ENCODE results near the gene GRK1. TPM values are rescaled to one million over a fixed set of nuclear protein-coding genes. Genes with fewer than 3 reads are reported as not detected.

Gene GRK1
- total RNA-seq, 1 donor from 2014 or later = 0.06 TPM

GRCh38 chr13:113732176-113732960, 65.3 kb downstream of the GRK1 start:
- no peak for DNase-seq (ENCODE audit: low read depth)
- no peak overlapping the region for H3K4me3 ChIP-seq (ENCODE audit: low read depth, low read length)
- no peak for TF ChIP-seq CTCF (conservative IDR thresholded peaks at IDR 0.05; ENCODE audit: low read depth, low read length)

- TF ChIP-seq CTCF (conservative IDR thresholded peaks at IDR 0.05; ENCODE audit: low read depth, low read length) = no peak
- H3K4me3 ChIP-seq (ENCODE audit: low read depth, low read length) = no peak overlapping the region
- no peak for DNase-seq (ENCODE audit: low read depth)
These were observed 66.2 kb downstream of the GRK1 start for GRCh38 chr13:113732961-113733950.

GRCh38 chr13:113734099-113734825, 67.2 kb downstream of the GRK1 start:
- no peak for TF ChIP-seq CTCF (conservative IDR thresholded peaks at IDR 0.05; ENCODE audit: low read depth, low read length)
- no peak for DNase-seq (ENCODE audit: low read depth)
- no peak overlapping the region for H3K4me3 ChIP-seq (ENCODE audit: low read depth, low read length)

- no peak for TF ChIP-seq CTCF (conservative IDR thresholded peaks at IDR 0.05; ENCODE audit: low read depth, low read length)
- no peak for DNase-seq (ENCODE audit: low read depth)
- no peak overlapping the region for H3K4me3 ChIP-seq (ENCODE audit: low read depth, low read length)
These were observed 67.8 kb downstream of the GRK1 start for GRCh38 chr13:113734826-113735125.

GRCh38 chr13:113735194-113735593, 68.2 kb downstream of the GRK1 start:
- no peak for TF ChIP-seq CTCF (conservative IDR thresholded peaks at IDR 0.05; ENCODE audit: low read depth, low read length)
- DNase-seq (ENCODE audit: low read depth) = no peak
- no peak overlapping the region for H3K4me3 ChIP-seq (ENCODE audit: low read depth, low read length)

- no peak overlapping the region for H3K4me3 ChIP-seq (ENCODE audit: low read depth, low read length)
- DNase-seq (ENCODE audit: low read depth) = no peak
- no peak for TF ChIP-seq CTCF (conservative IDR thresholded peaks at IDR 0.05; ENCODE audit: low read depth, low read length)
These were observed 68.7 kb downstream of the GRK1 start for GRCh38 chr13:113735750-113736149.
